ENCODE measurements around the gene SLC22A17.

GRCh38 chr14:23399136-23399535, 46.4 kb upstream of the SLC22A17 start:
- TF ChIP-seq EP300 (IDR thresholded peaks at IDR 0.05) (no peak), CTCF (IDR thresholded peaks at IDR 0.05) (no peak), POLR2A (IDR thresholded peaks at IDR 0.05) (no peak)

All from ovary (tissue), 3 donors.